Adrenal gland (tissue), 12 donors: ENCODE results near the gene CYP39A1. TPM values are rescaled to one million over a fixed set of nuclear protein-coding genes. Genes with fewer than 3 reads are reported as not detected.

ENCODE experiments used
- DNase-seq, 7 donors: peaks; one replicate each; pipeline ENCODE4 v3.0.0-alpha.2; 2019 to 2020
- H3K27ac ChIP-seq, 5 donors: fragments of 200-600 bp; sonication (generic) in 4 of 5; 1 replicate in 3 of 5; 2 replicates in 2 of 5; pipeline versions ENCODE4 v1.5.1 to v1.8.0; 2016 to 2020; ENCODE audit warnings: mild to moderate bottlenecking in 1 of 5
- H3K27me3 ChIP-seq: fragments of 200-600 bp; 2 replicates; pipeline ENCODE4 v1.8.0; 2021
- H3K36me3 ChIP-seq, 2 donors: fragments of 200-600 bp; replicated peaks in 1 of 2; 1 replicate in 1 of 2; 2 replicates in 1 of 2; pipeline versions ENCODE4 v1.5.1 to v1.8.0; 2018 to 2022
- H3K4me1 ChIP-seq, 2 donors: fragments of 200-600 bp; replicated peaks in 1 of 2; 1 replicate in 1 of 2; 2 replicates in 1 of 2; pipeline versions ENCODE4 v1.5.1 to v1.8.0; 2018 to 2021
- H3K4me3 ChIP-seq, 4 donors: fragments of 200-600 bp; sonication (generic) in 3 of 4; one replicate each; pipeline ENCODE4 v1.5.1; 2016 to 2018
- H3K9me3 ChIP-seq, 3 donors: fragments of 200-600 bp; sonication (generic) in 1 of 3; replicated peaks in 1 of 3; 1 replicate in 2 of 3; 2 replicates in 1 of 3; pipeline versions ENCODE4 v1.5.1 to v1.8.0; 2016 to 2021
- POLR2A ChIP-seq, 2 donors: fragments of 450-650 bp; IDR thresholded peaks; one replicate each; pipeline ENCODE4 v1.6.1; 2017; ENCODE audit warnings: antibody characterized with exemption in 2 of 2, mild to moderate bottlenecking in 2 of 2, moderate library complexity in 1 of 2
- WGBS, 4 donors: extraction: QIAGEN DNeasy Blood & Tissue Kit in 2 of 4; methylation state at CpG; one replicate each; pipeline versions ENCODE4 v1.1.5 to v1.1.7; 2013 to 2017; 5-methylcytosine and 5-hydroxymethylcytosine counted together
- intact Hi-C, 2 donors: fragments of 100-400 bp; cut with DNase I; formaldehyde crosslinking; loops; one replicate each; pipeline versions ENCODE4 v1.14.1 to v1.15.0; 2022 to 2023
- polyA plus RNA-seq, 3 donors: library from polyadenylated mRNA; stranded (reverse); fragments of 200-250 nt in 2 of 3; fragments of 350-450 nt in 1 of 3; fragmentation: Illumina TruSeq in 1 of 3; extraction: RNeasy Lipid Tissue Mini Kit (QIAGEN cat#74804) in 1 of 3; gene quantifications; one replicate each; pipeline ENCODE4 v1.2.3, GENCODE V29; 2013 to 2014
- total RNA-seq, 9 donors: library from RNA; depleted of rRNA in 4 of 9; stranded (reverse); fragments of >200 nt in 4 of 9; fragments of 120-200 nt in 1 of 9; fragmentation: NEBNext Ultra II Directional in 1 of 9; extraction: Animal tissue kit (Norgen Biotek cat#: 25700) in 1 of 9; gene quantifications; one replicate each; pipeline versions ENCODE4 v1.1.0 to v1.2.4, GENCODE V29; 2013 to 2023
- TF ChIP-seq, protein P1 (sequence below), 6 experiments: fragments of 450-650 bp in 4 of 6; fragments of 200-600 bp in 2 of 6; sonication (generic) in 1 of 6; IDR thresholded peaks; 1 replicate in 5 of 6; 2 replicates in 1 of 6; pipeline versions ENCODE4 v1.5.1 to v1.8.0; 2016 to 2021; ENCODE audit warnings: antibody characterized with exemption in 6 of 6, mild to moderate bottlenecking in 2 of 6, moderate library complexity in 1 of 6
- donor health status: healthy with polysubstance abuse.
- donor health status: Bipolar disorder and iron deficiency.
- donor health status: DM: yes; HTN: yes; CAD: no.
- donor health status: DM: no; HTN: no; CAD: no.
- donor health status: DM: no; HTN: no; CAD: no.
- donor health status: DM: yes; HTN: yes; CAD: no.

The CYP39A1 gene
- total and polyA plus RNA-seq, 12 donors = 0.63 to 11.3 (median 4.2) TPM

GRCh38 chr6:46509981-46510510, 142.6 kb downstream of the CYP39A1 start:
- intact Hi-C loops = no loop called here
- Histone ChIP-seq H3K27ac (no peak overlapping the region), H3K36me3 (no peaks in the 10 kb centered on the region), H3K4me3 (no peak overlapping the region), H3K27me3 (no peaks in the 10 kb centered on the region), H3K9me3 (no peaks in the 10 kb centered on the region), H3K4me1 (no peaks in the 10 kb centered on the region)
- no peak for DNase-seq
- WGBS, 4 donors = 62 to 74% (median 72%) methylated on average over 4 of the region's 4 CpGs
- TF ChIP-seq, protein P1, sequence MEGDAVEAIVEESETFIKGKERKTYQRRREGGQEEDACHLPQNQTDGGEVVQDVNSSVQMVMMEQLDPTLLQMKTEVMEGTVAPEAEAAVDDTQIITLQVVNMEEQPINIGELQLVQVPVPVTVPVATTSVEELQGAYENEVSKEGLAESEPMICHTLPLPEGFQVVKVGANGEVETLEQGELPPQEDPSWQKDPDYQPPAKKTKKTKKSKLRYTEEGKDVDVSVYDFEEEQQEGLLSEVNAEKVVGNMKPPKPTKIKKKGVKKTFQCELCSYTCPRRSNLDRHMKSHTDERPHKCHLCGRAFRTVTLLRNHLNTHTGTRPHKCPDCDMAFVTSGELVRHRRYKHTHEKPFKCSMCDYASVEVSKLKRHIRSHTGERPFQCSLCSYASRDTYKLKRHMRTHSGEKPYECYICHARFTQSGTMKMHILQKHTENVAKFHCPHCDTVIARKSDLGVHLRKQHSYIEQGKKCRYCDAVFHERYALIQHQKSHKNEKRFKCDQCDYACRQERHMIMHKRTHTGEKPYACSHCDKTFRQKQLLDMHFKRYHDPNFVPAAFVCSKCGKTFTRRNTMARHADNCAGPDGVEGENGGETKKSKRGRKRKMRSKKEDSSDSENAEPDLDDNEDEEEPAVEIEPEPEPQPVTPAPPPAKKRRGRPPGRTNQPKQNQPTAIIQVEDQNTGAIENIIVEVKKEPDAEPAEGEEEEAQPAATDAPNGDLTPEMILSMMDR (IDR thresholded peaks at IDR 0.05) = no peak

- no peak overlapping the region for H3K27ac ChIP-seq
- no peak for TF ChIP-seq POLR2A (IDR thresholded peaks at IDR 0.05)
- H3K27me3 ChIP-seq = no peaks in the 10 kb centered on the region
- no peak overlapping the region for H3K4me3 ChIP-seq
- no peaks in the 10 kb centered on the region for H3K36me3 ChIP-seq
- WGBS, 4 donors = 61 to 73% (median 66%) methylated on average over 4 of the region's 4 CpGs
- intact Hi-C loops = no loop called here
- H3K4me1 ChIP-seq = no peaks in the 10 kb centered on the region
- no peaks in the 10 kb centered on the region for H3K9me3 ChIP-seq
- no peak for DNase-seq
Observed at GRCh38 chr6:46509063-46509462, 143.6 kb downstream of the CYP39A1 start.

GRCh38 chr6:46507426-46507825, 145.2 kb downstream of the CYP39A1 start:
- H3K4me3 ChIP-seq = no peak overlapping the region
- TF ChIP-seq, protein P1 (IDR thresholded peaks at IDR 0.05) = no peak
- no peak for TF ChIP-seq POLR2A (IDR thresholded peaks at IDR 0.05)
- intact Hi-C loops = no loop called here
- H3K27me3 ChIP-seq = no peaks in the 10 kb centered on the region
- H3K36me3 ChIP-seq = no peaks in the 10 kb centered on the region
- H3K27ac ChIP-seq = no peak overlapping the region
- DNase-seq = no peak
- H3K4me1 ChIP-seq = no peaks in the 10 kb centered on the region
- no peaks in the 10 kb centered on the region for H3K9me3 ChIP-seq

DNA sequence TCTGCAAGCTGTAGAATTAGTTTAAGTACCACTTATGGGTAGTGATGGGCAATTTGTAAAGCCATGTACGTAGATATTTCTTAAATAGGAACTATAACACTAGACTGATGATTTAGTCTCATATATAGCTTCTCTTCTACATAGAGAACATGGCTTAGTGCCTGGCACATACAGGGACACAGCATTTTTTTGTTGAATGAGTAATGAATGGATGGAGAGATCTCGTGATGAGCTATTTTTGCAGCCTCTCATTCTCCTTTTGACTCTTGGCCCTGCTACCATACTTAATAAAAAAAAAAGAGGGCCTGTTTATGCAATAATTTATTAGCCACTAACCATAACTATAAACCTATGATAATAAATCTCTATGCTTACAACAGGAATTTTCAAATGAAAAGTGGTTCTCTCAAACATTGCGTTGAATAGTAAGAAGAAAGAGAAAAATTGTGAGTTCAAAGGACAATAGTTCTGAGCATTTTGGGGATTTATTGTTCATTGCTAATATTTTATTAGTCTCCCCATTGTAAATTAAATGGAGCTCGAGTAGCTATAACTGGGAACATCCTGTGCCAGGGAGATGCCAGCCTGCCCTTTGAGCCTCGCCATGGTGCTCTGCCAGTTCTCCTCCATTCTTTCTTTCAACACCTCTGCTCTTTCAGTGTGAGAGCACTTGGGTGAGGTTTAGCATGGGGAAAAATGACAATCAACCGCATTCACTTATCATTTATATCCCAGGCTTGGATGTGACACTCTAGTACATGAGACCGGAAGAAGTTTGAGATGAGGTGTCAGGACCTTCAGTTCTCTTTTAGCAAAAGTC, 146.7 kb downstream of the CYP39A1 start:
- Histone ChIP-seq H3K27me3 (no peaks in the 10 kb centered on the region), H3K9me3 (no peaks in the 10 kb centered on the region), H3K4me3 (no peak overlapping the region), H3K4me1 (no peaks in the 10 kb centered on the region), H3K27ac (no peak overlapping the region), H3K36me3 (no peaks in the 10 kb centered on the region)
- no peak for TF ChIP-seq POLR2A (IDR thresholded peaks at IDR 0.05)
- TF ChIP-seq, protein P1 (IDR thresholded peaks at IDR 0.05) = no peak
- peak in 1 of 7 donors; percentile 52 for DNase-seq
- 71 to 81% (median 74%) methylated on average over 7 of the region's 7 CpGs for WGBS, 4 donors
- intact Hi-C loops = no loop called here

DNA sequence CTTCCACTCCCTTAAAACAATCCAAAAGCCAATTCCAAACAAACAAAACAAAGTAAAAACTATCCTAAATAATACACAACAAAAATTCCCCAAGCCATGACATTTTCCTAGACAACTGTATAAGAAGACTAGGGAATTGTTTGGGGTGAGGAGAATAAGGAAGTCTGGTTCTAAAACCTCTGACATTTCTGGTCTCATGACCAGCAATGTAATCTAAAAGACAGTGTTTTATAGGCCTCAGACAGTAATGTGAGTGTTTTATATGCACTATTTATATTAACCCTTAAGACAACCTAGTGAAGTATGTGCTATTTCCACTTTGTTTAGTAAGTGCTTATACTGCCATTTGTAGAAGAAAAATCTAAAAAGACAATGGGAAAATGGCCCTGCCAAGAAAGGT, 148.4 kb downstream of the CYP39A1 start:
- H3K36me3 ChIP-seq = no peaks in the 10 kb centered on the region
- TF ChIP-seq, protein P1 (IDR thresholded peaks at IDR 0.05) = no peak
- no peak for TF ChIP-seq POLR2A (IDR thresholded peaks at IDR 0.05)
- H3K4me1 ChIP-seq = no peaks in the 10 kb centered on the region
- intact Hi-C loops = no loop called here
- H3K9me3 ChIP-seq = no peaks in the 10 kb centered on the region
- no peak for DNase-seq
- no peak overlapping the region for H3K27ac ChIP-seq
- no peak overlapping the region for H3K4me3 ChIP-seq
- H3K27me3 ChIP-seq = no peaks in the 10 kb centered on the region
